ENCODE data around the gene KCNH6.

KCNH6 gene

GRCh38 chr17:63578027-63578768 lies 55.0 kb downstream of the KCNH6 start:
- TF ChIP-seq CTCF (IDR thresholded peaks at IDR 0.05; ENCODE audit: low read depth, low read length, missing control alignments) = no peak
- H3K4me3 ChIP-seq (ENCODE audit: low read depth, low read length) = no peak overlapping the region
- DNase-seq (ENCODE audit: low read depth) = no peak

GRCh38 chr17:63578769-63579111 lies 55.6 kb downstream of the KCNH6 start:
- no peak for TF ChIP-seq CTCF (IDR thresholded peaks at IDR 0.05; ENCODE audit: low read depth, low read length, missing control alignments)
- H3K4me3 ChIP-seq (ENCODE audit: low read depth, low read length) = no peak overlapping the region
- no peak for DNase-seq (ENCODE audit: low read depth)

- H3K4me3 ChIP-seq (ENCODE audit: low read depth, low read length) = no peak overlapping the region
- DNase-seq (ENCODE audit: low read depth) = no peak
- no peak for TF ChIP-seq CTCF (IDR thresholded peaks at IDR 0.05; ENCODE audit: low read depth, low read length, missing control alignments)
These were observed 56.5 kb downstream of the KCNH6 start for GRCh38 chr17:63579633-63580032.

- H3K4me3 ChIP-seq (ENCODE audit: low read depth, low read length) = no peak overlapping the region
- no peak for TF ChIP-seq CTCF (IDR thresholded peaks at IDR 0.05; ENCODE audit: low read depth, low read length, missing control alignments)
- no peak for DNase-seq (ENCODE audit: low read depth)
These were observed 64.6 kb downstream of the KCNH6 start for GRCh38 chr17:63587770-63588169.

- no peak for DNase-seq (ENCODE audit: low read depth)
- H3K4me3 ChIP-seq (ENCODE audit: low read depth, low read length) = no peak overlapping the region
- TF ChIP-seq CTCF (IDR thresholded peaks at IDR 0.05; ENCODE audit: low read depth, low read length, missing control alignments) = no peak
These were observed 65.6 kb downstream of the KCNH6 start for GRCh38 chr17:63588797-63589196.

- TF ChIP-seq CTCF (IDR thresholded peaks at IDR 0.05; ENCODE audit: low read depth, low read length, missing control alignments) = no peak
- no peak for DNase-seq (ENCODE audit: low read depth)
- H3K4me3 ChIP-seq (ENCODE audit: low read depth, low read length) = no peak overlapping the region
These were observed 66.5 kb downstream of the KCNH6 start for GRCh38 chr17:63589646-63590045.

DNA sequence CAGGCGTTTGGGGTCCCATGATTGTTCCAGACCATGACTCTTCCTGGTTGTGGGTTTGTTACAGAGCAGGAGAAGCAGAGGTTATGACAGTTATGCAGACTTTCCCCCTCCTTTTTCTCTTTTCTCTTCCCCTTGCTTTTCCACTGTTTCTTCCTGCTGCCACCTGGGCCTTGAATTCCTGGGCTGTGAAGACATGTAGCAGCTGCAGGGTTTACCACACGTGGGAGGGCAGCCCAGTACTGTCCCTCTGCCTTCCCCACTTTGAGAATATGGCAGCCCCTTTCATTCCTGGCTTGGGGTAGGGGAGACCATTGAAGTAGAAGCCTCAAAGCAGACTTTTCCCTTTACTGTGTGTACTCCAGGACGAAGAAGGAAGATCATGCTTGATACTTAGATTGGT lies 69.6 kb downstream of the KCNH6 start:
- no peak for DNase-seq (ENCODE audit: low read depth)
- H3K4me3 ChIP-seq (ENCODE audit: low read depth, low read length) = no peak overlapping the region
- TF ChIP-seq CTCF (IDR thresholded peaks at IDR 0.05; ENCODE audit: low read depth, low read length, missing control alignments) = no peak
